OCI-LY1 (cell line): ENCODE measurements around the gene VTI1A.

Source experiments
- H2AFZ ChIP-seq: fragments of 200-600 bp; sonication (generic), shearing (Covaris generic); 2 replicates; pipeline ENCODE4 v1.6.0; 2014; ENCODE audit warnings: antibody characterized with exemption, mild to moderate bottlenecking, low read length
- H3F3A ChIP-seq: fragments of 200-600 bp; sonication (generic), shearing (Covaris generic); 2 replicates; pipeline ENCODE4 v1.6.0; 2014; ENCODE audit warnings: mild to moderate bottlenecking, antibody characterized with exemption, low read length, moderate library complexity; ENCODE audit not compliant: insufficient read depth
- H3K27ac ChIP-seq: fragments of 200-600 bp; sonication (generic); 2 replicates; pipeline ENCODE4 v1.5.1; 2014; ENCODE audit warnings: low read length, mixed run types, mild to moderate bottlenecking, low read depth; ENCODE audit not compliant: poor library complexity, severe bottlenecking
- H3K27me3 ChIP-seq: fragments of 200-600 bp; sonication (generic); 2 replicates; pipeline ENCODE4 v1.6.0; 2014; ENCODE audit warnings: antibody characterized with exemption, mild to moderate bottlenecking, low read length, moderate library complexity; ENCODE audit not compliant: insufficient read depth
- H3K36me3 ChIP-seq: fragments of 200-600 bp; sonication (generic); 2 replicates; pipeline ENCODE4 v1.6.1; 2014; ENCODE audit warnings: mild to moderate bottlenecking, antibody characterized with exemption, low read length, moderate library complexity, mixed read lengths; ENCODE audit not compliant: insufficient read depth
- H3K4me1 ChIP-seq: fragments of 200-600 bp; sonication (generic); 2 replicates; pipeline ENCODE4 v1.5.1; 2014; ENCODE audit warnings: mild to moderate bottlenecking, low read length, moderate library complexity; ENCODE audit not compliant: insufficient read depth, severe bottlenecking
- H3K4me2 ChIP-seq: fragments of 200-600 bp; sonication (generic), shearing (Covaris generic); 2 replicates; pipeline ENCODE4 v1.6.1; 2014; ENCODE audit warnings: low read length
- H3K4me3 ChIP-seq: fragments of 200-600 bp; sonication (generic); 2 replicates; pipeline ENCODE4 v1.5.1; 2014; ENCODE audit warnings: low read length, low read depth, mild to moderate bottlenecking, mixed read lengths; ENCODE audit not compliant: poor library complexity, severe bottlenecking
- H3K79me2 ChIP-seq: fragments of 200-600 bp; shearing (Covaris generic); 2 replicates; pipeline ENCODE4 v1.6.1; 2016; ENCODE audit warnings: mixed run types, low read length, mixed read lengths; ENCODE audit not compliant: insufficient read depth
- H3K9ac ChIP-seq: fragments of 200-600 bp; sonication (generic), shearing (Covaris generic); 2 replicates; pipeline ENCODE4 v1.6.1; 2014; ENCODE audit warnings: mild to moderate bottlenecking, low read length, mixed read lengths
- H3K9me2 ChIP-seq: fragments of 200-600 bp; sonication (generic), shearing (Covaris generic); 2 replicates; pipeline ENCODE4 v1.6.1; 2014; ENCODE audit warnings: low read depth, mild to moderate bottlenecking, low read length, mixed read lengths
- H3K9me3 ChIP-seq: fragments of 200-600 bp; shearing (Covaris generic); 2 replicates; pipeline ENCODE4 v1.6.1; 2014; ENCODE audit warnings: low read length, mixed read lengths
- H4K20me1 ChIP-seq: fragments of 200-600 bp; sonication (generic), shearing (Covaris generic); 2 replicates; pipeline ENCODE4 v1.6.0; 2016; ENCODE audit warnings: mild to moderate bottlenecking, low read length; ENCODE audit not compliant: insufficient read depth
- EZH2 ChIP-seq: fragments of 200-600 bp; sonication (generic), shearing (Covaris generic); IDR thresholded peaks from 2 replicates; pipeline ENCODE4 v1.8.0; 2017; ENCODE audit warnings: borderline replicate concordance, mixed run types, mild to moderate bottlenecking, antibody characterized with exemption, low read length, moderate library complexity, mixed read lengths
- TF ChIP-seq, protein P1 (sequence below): fragments of 200-600 bp; sonication (generic), shearing (Covaris generic); IDR thresholded peaks from 2 replicates; pipeline ENCODE4 v1.5.1; 2017; ENCODE audit warnings: mild to moderate bottlenecking, antibody characterized with exemption, low read length, moderate library complexity, mixed read lengths

Gene VTI1A

DNA sequence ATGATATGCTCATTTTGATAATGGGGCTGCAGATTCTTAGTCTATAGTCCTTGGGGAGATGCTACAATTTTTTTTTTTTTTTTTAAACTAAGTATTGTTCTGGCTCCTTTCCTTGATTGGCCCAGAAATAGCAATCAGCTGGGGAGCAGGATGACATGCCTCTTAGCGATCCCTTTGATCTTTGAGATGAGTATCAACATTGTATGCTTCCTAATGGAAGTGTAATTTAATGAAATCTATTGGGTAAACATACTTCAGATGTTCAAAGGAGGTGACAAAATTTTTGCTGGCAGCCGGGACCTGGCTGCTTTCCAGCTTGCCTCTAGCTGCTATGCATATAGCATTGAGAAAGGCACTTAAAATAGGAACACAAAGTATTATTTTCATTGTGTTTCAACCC lies 43.5 kb downstream of the VTI1A start:
- TF ChIP-seq, protein P1, sequence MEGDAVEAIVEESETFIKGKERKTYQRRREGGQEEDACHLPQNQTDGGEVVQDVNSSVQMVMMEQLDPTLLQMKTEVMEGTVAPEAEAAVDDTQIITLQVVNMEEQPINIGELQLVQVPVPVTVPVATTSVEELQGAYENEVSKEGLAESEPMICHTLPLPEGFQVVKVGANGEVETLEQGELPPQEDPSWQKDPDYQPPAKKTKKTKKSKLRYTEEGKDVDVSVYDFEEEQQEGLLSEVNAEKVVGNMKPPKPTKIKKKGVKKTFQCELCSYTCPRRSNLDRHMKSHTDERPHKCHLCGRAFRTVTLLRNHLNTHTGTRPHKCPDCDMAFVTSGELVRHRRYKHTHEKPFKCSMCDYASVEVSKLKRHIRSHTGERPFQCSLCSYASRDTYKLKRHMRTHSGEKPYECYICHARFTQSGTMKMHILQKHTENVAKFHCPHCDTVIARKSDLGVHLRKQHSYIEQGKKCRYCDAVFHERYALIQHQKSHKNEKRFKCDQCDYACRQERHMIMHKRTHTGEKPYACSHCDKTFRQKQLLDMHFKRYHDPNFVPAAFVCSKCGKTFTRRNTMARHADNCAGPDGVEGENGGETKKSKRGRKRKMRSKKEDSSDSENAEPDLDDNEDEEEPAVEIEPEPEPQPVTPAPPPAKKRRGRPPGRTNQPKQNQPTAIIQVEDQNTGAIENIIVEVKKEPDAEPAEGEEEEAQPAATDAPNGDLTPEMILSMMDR = no peak
- no peak for TF ChIP-seq EZH2
- Histone ChIP-seq H3K4me2 (no peak overlapping the region), H3K79me2 (no peaks in the 10 kb centered on the region), H3F3A (no peaks in the 10 kb centered on the region), H3K27me3 (no peaks in the 10 kb centered on the region), H3K9me3 (no peaks in the 10 kb centered on the region), H4K20me1 (no peaks in the 10 kb centered on the region), H3K9me2 (no peaks in the 10 kb centered on the region), H3K4me3 (no peak overlapping the region), H3K9ac (no peak overlapping the region), H2AFZ (no peak overlapping the region), H3K27ac (no peak overlapping the region), H3K4me1 (no peaks in the 10 kb centered on the region), H3K36me3 (no peaks in the 10 kb centered on the region)

DNA sequence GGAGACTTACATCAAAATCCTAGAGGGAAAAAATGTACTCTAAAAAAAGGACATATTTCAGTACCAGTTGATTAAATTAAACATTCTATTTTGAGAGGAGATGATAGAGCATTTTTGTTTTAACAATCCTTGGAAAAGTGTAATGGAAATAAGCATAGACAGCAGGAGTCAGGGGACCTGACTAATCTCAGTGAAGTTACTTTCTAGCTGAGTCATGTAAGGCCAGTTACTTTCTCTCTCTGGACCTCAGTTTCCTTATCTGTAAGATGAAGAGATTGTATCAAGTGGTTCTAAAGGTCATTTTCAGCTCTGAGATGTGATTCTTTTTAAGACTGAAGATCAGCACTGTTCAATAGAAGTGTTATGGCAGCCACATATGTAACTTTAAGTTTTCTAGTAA lies 44.1 kb downstream of the VTI1A start:
- Histone ChIP-seq H3K27me3 (no peaks in the 10 kb centered on the region), H3K79me2 (no peaks in the 10 kb centered on the region), H2AFZ (no peak overlapping the region), H3K4me1 (no peaks in the 10 kb centered on the region), H3K9ac (no peak overlapping the region), H3K4me2 (no peak overlapping the region), H3F3A (no peaks in the 10 kb centered on the region), H3K4me3 (no peak overlapping the region), H4K20me1 (no peaks in the 10 kb centered on the region), H3K27ac (no peak overlapping the region), H3K9me3 (no peaks in the 10 kb centered on the region), H3K9me2 (no peaks in the 10 kb centered on the region), H3K36me3 (no peaks in the 10 kb centered on the region)
- TF ChIP-seq, protein P1 = no peak
- TF ChIP-seq EZH2 = no peak

DNA sequence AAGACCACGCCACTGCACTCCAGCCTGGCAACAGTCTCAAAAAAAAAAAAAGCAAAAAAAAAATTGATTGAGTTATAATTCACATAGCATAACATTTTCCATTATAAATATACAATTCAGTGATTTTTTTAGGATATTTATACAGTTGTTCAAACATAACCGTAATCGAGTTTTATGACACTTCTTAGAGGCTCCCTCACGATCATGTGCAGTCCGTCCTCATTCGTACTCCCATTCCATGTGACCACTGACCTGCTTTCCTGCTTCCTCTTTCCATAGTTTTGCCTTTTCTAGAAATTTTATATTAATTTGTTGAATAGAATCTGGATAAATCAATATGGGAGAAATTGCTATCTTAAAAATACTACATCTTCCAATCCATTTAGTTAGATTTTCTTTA lies 45.7 kb downstream of the VTI1A start:
- Histone ChIP-seq H3K9me3 (no peaks in the 10 kb centered on the region), H3F3A (no peaks in the 10 kb centered on the region), H3K27me3 (no peaks in the 10 kb centered on the region), H3K4me3 (no peak overlapping the region), H4K20me1 (no peaks in the 10 kb centered on the region), H3K36me3 (no peaks in the 10 kb centered on the region), H3K79me2 (no peaks in the 10 kb centered on the region), H3K27ac (no peak overlapping the region), H2AFZ (no peak overlapping the region), H3K4me2 (no peak overlapping the region), H3K9me2 (no peaks in the 10 kb centered on the region), H3K4me1 (no peaks in the 10 kb centered on the region), H3K9ac (no peak overlapping the region)
- TF ChIP-seq, protein P1 = no peak
- no peak for TF ChIP-seq EZH2
